Measurements from ENCODE around the gene GGT5.

- no peak for TF ChIP-seq CTCF (IDR thresholded peaks at IDR 0.05; ENCODE audit: insufficient read depth, low read length)
- TF ChIP-seq SPI1 (IDR thresholded peaks at IDR 0.05; ENCODE audit: borderline replicate concordance, low read depth), result no peak
- TF ChIP-seq, protein P1, sequence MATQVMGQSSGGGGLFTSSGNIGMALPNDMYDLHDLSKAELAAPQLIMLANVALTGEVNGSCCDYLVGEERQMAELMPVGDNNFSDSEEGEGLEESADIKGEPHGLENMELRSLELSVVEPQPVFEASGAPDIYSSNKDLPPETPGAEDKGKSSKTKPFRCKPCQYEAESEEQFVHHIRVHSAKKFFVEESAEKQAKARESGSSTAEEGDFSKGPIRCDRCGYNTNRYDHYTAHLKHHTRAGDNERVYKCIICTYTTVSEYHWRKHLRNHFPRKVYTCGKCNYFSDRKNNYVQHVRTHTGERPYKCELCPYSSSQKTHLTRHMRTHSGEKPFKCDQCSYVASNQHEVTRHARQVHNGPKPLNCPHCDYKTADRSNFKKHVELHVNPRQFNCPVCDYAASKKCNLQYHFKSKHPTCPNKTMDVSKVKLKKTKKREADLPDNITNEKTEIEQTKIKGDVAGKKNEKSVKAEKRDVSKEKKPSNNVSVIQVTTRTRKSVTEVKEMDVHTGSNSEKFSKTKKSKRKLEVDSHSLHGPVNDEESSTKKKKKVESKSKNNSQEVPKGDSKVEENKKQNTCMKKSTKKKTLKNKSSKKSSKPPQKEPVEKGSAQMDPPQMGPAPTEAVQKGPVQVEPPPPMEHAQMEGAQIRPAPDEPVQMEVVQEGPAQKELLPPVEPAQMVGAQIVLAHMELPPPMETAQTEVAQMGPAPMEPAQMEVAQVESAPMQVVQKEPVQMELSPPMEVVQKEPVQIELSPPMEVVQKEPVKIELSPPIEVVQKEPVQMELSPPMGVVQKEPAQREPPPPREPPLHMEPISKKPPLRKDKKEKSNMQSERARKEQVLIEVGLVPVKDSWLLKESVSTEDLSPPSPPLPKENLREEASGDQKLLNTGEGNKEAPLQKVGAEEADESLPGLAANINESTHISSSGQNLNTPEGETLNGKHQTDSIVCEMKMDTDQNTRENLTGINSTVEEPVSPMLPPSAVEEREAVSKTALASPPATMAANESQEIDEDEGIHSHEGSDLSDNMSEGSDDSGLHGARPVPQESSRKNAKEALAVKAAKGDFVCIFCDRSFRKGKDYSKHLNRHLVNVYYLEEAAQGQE (IDR thresholded peaks at IDR 0.05; ENCODE audit: insufficient replicate concordance, low read depth), result no peak
- TF ChIP-seq GABPA (IDR thresholded peaks at IDR 0.05; ENCODE audit: low read depth), result no peak
These were observed 56.1 kb downstream of the GGT5 start for GRCh38 chr22:24188705-24189248.

Measured in HL-60 (cell line).